ENCODE measurements around the gene EPHA6. TPM values are rescaled to one million over a fixed set of nuclear protein-coding genes. Genes with fewer than 3 reads are reported as not detected.

Gene EPHA6
- total RNA-seq, 1 experiment from 2014 or later: 0.61 TPM

DNA sequence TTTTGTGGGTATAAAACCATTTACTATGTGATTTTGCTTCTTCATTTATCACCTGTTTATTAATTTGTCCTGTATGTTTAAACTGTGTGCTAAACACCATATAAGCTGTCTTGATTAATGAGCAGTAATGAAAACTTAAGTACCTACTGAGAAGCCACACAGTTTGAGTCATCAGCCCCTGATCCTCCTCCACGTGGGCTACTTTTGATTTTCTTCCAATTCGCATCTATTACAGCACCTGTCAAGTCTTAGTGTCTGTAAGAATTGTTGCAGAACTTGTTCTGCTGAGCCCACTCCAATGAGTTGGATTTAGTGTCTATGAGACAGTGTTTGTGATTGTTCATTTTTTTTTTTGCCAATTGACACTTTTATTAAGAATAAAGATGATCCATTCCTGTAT is 16.8 kb downstream of the EPHA6 start:
- no peak for DNase-seq
- H3K79me2 ChIP-seq (ENCODE audit: insufficient read depth, low read length): no peaks in the 10 kb centered on the region
- 0 out of 2 replicates have a peak, but pooled peaks cover 2% of the 10 kb centered on the region for H3K27me3 Mint-ChIP-seq (ENCODE audit: low read depth)
- no peaks in the 10 kb centered on the region for H3K79me1 ChIP-seq (ENCODE audit: insufficient read depth, low read depth, low read length, poor library complexity, severe bottlenecking)
- H3K14ac ChIP-seq (ENCODE audit: insufficient read depth, low read length): no peak overlapping the region
- no peak overlapping the region for H3K9ac ChIP-seq (ENCODE audit: extremely low read depth, insufficient read length, low read length)
- no peak overlapping the region for H3K18ac ChIP-seq (ENCODE audit: insufficient read length, low read depth, low read length)
- H2BK12ac ChIP-seq (ENCODE audit: insufficient read length, low read depth, low read length): no peak overlapping the region
- no peaks in the 10 kb centered on the region for H3K9me3 Mint-ChIP-seq
- no peak overlapping the region for H3K4me3 Mint-ChIP-seq
- WGBS (ENCODE audit: extremely low coverage, insufficient read length, low lambda C conversion rate): no CpG with 5 or more reads among the region's 2 CpGs
- no peaks in the 10 kb centered on the region for H3K9me3 ChIP-seq (ENCODE audit: control insufficient read depth, low read depth, low read length)
- no peak overlapping the region for H2BK5ac ChIP-seq (ENCODE audit: insufficient read length, low read length)
- H3K23me2 ChIP-seq (ENCODE audit: insufficient read length, low read depth, low read length, poor library complexity, severe bottlenecking): no peaks in the 10 kb centered on the region
- no peaks in the 10 kb centered on the region for H4K20me1 ChIP-seq (ENCODE audit: control insufficient read depth, insufficient read depth, insufficient read length)
- H3K4me2 ChIP-seq (ENCODE audit: insufficient read depth, insufficient read length, low read length): no peak overlapping the region
- no peak overlapping the region for H3T11ph ChIP-seq (ENCODE audit: low read length)
- H4K5ac ChIP-seq (ENCODE audit: insufficient read length, low read depth, low read length): no peak overlapping the region
- H3K4me1 ChIP-seq (ENCODE audit: insufficient read depth, low read length): no peaks in the 10 kb centered on the region
- no peak overlapping the region for H3K27ac ChIP-seq (ENCODE audit: insufficient read length, low read depth, low read length)
- no peak overlapping the region for H2AFZ ChIP-seq (ENCODE audit: low read length)
- no peak overlapping the region for H3K27ac Mint-ChIP-seq
- no peak overlapping the region for H4K91ac ChIP-seq (ENCODE audit: insufficient read length, low read depth, low read length)
- H4K8ac ChIP-seq (replicated peaks; ENCODE audit: insufficient read length, low read depth, low read length): no peak overlapping the region
- no peak overlapping the region for H3K23ac ChIP-seq (ENCODE audit: insufficient read length, low read depth, low read length)
- no peak overlapping the region for H2AK5ac ChIP-seq (ENCODE audit: insufficient read length, low read length)
- no peak overlapping the region for H3K56ac ChIP-seq (ENCODE audit: insufficient read length, low read depth, low read length)
- H2BK20ac ChIP-seq (ENCODE audit: low read depth, low read length, poor library complexity, severe bottlenecking): no peak overlapping the region
- H2BK15ac ChIP-seq (ENCODE audit: low read depth, low read length): no peak overlapping the region
- H3K4ac ChIP-seq (ENCODE audit: low read depth, low read length): no peak overlapping the region
- peaks cover 5 to 7% of the 10 kb centered on the region in 2 experiments for H3K4me1 Mint-ChIP-seq
- H3K36me3 Mint-ChIP-seq (ENCODE audit: insufficient read depth in 1 of 3, low read depth in 3 of 3): no peaks in the 10 kb centered on the region
- H2BK120ac ChIP-seq (ENCODE audit: low read depth, low read length, poor library complexity, severe bottlenecking): no peak overlapping the region
- no peak for TF ChIP-seq CTCF (conservative IDR thresholded peaks at IDR 0.05)
- no peaks in the 10 kb centered on the region for H3K27me3 ChIP-seq (ENCODE audit: insufficient read depth, low read length)
